ENCODE measurements around the gene CECR2. TPM values are rescaled to one million over a fixed set of nuclear protein-coding genes. Genes with fewer than 3 reads are reported as not detected.
"Not testable (repeated sequence)": the region's sequence is repeated elsewhere in the genome, so short reads cannot be mapped to it uniquely, and the experiment has no call there.

The CECR2 gene
- total RNA-seq, 1 experiment from 2014 or later: 111 TPM

GRCh38 chr22:17563936-17564391, 194.7 kb downstream of the CECR2 start:
- H3K4me1 Mint-ChIP-seq: peaks cover 22% of the 10 kb centered on the region
- no peak overlapping the region for H3K4me3 Mint-ChIP-seq
- H3K36me3 Mint-ChIP-seq: peaks cover 21% of the 10 kb centered on the region
- peaks cover 15% of the 10 kb centered on the region for H3K9me3 Mint-ChIP-seq
- DNase-seq (ENCODE audit: low spot score) (no peak), ATAC-seq (no peak)
- no peaks in the 10 kb centered on the region for H3K27me3 Mint-ChIP-seq (ENCODE audit: low read depth)
- ChIA-PET CTCF (interaction anchor here (1.2 to 1.4 kb wide), 2 partner anchors 24 to 392 kb away, joined by 3 to 4 read pairs; no protein-coding TSS in a partner anchor), POLR2A (no interaction called here)
- H3K27ac Mint-ChIP-seq: peak overlapping the region; percentile 90
- TF ChIP-seq MYBL2 (CRISPR knock-in tag; IDR thresholded peaks at IDR 0.05): no peak
- TF ChIP-seq FOXP1 (CRISPR knock-in tag; IDR thresholded peaks at IDR 0.05; ENCODE audit: borderline replicate concordance): no peak
- no peak for TF ChIP-seq CBFB (CRISPR knock-in tag; IDR thresholded peaks at IDR 0.05; ENCODE audit: low read depth)
- no peak for TF ChIP-seq PRRX2 (CRISPR knock-in tag; IDR thresholded peaks at IDR 0.05)

DNA sequence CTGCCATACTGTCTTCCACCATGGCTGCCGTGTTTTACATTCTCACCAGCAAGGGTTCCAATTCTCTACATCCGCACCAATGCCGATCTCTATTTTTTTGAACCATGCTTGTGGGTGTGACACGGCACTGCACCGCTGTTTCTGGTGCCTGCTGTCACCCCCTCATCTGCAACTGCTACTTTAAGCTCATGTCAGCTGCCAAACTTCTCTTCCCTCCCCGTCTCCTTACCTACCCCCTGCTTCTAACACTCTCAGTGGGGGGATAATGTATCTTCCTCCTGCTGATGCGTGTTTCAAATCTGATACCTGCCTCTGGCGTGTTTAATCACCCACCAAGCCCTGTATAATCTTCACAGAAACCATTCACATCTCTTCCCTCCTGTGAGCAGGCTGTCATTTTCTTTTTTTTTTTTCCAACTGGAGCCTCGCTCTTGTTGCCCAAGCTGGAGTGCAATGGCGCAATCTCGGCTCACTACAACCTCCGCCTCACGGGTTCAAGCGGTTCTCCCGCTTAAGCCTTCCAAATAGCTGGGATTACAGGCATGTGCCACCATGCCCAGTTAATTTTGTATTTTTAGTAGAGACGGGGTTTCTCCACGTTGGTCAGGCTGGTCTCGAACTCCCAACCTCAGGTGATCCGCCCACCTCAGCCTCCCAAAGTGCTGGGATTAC, 196.9 kb downstream of the CECR2 start:
- H3K27ac Mint-ChIP-seq: peak overlapping the region; percentile 12; the same call in 1 of the 2 replicates
- ChIA-PET POLR2A (interaction anchor here (0.7 kb wide), 1 partner anchor 291 kb away, joined by 4 read pairs; no protein-coding TSS in a partner anchor), CTCF (interaction anchor here (1.4 to 1.5 kb wide), 2 partner anchors 8 to 447 kb away, joined by 4 to 5 read pairs; no protein-coding TSS in a partner anchor)
- not testable (repeated sequence) for H3K27me3 Mint-ChIP-seq (ENCODE audit: low read depth); H3K9me3 Mint-ChIP-seq; H3K4me3 Mint-ChIP-seq; DNase-seq (ENCODE audit: low spot score); ATAC-seq; H3K36me3 Mint-ChIP-seq
- H3K4me1 Mint-ChIP-seq: peaks cover 43% of the 10 kb centered on the region

DNA sequence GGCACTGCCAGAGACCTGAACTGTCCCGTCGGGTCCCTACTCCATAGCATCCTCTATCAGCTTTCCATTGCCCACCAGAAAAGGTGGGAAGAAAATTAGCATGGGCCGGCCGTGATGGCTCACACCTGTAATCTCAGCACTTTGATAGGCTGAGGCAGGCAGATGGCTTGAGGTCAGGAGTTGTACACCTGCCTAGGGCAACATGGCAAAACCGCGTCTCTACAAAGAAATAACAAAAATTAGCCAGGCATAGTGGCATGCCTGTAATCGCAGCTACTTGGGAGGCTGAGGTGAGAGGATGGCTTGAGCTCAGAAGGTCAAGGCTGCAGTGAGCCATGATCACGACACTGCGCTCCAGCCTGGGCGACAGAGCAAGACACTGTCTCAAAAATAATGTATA, 197.5 kb downstream of the CECR2 start:
- DNase-seq (ENCODE audit: low spot score) (no peak), ATAC-seq (no peak)
- Mint-ChIP-seq H3K4me3 (no peak overlapping the region), H3K9me3 (no peaks in the 10 kb centered on the region), H3K27ac (peak overlapping the region; percentile 86), H3K27me3 (ENCODE audit: low read depth) (no peaks in the 10 kb centered on the region), H3K36me3 (peaks cover 3% of the 10 kb centered on the region; the same call in 1 of the 2 replicates), H3K4me1 (peaks cover 46% of the 10 kb centered on the region)
- CTCF ChIA-PET: interaction anchor here (1.4 to 1.5 kb wide), 2 partner anchors 9 to 447 kb away, joined by 4 to 5 read pairs; no protein-coding TSS in a partner anchor
- POLR2A ChIA-PET: interaction anchor here (0.7 kb wide), 1 partner anchor 292 kb away, joined by 4 read pairs; no protein-coding TSS in a partner anchor
- TF ChIP-seq ATF6 (CRISPR knock-in tag; IDR thresholded peaks at IDR 0.05) (no peak), SOX15 (CRISPR knock-in tag; IDR thresholded peaks at IDR 0.05) (no peak), ETV6 (CRISPR knock-in tag; IDR thresholded peaks at IDR 0.05) (no peak), RORB (CRISPR knock-in tag; IDR thresholded peaks at IDR 0.05) (no peak), ATF2 (CRISPR knock-in tag; IDR thresholded peaks at IDR 0.05; ENCODE audit: borderline replicate concordance, low read depth) (no peak), NR3C1 (CRISPR knock-in tag; conservative IDR thresholded peaks at IDR 0.05; ENCODE audit: low read depth) (no peak)

- ChIA-PET POLR2A (no interaction called here), CTCF (interaction anchor here (0.6 to 1.3 kb wide), 5 partner anchors 11 to 474 kb away, joined by 3 to 7 read pairs (median 3); no protein-coding TSS in a partner anchor)
- Mint-ChIP-seq H3K9me3 (no peaks in the 10 kb centered on the region), H3K27me3 (ENCODE audit: low read depth) (no peaks in the 10 kb centered on the region), H3K36me3 (no peaks in the 10 kb centered on the region), H3K27ac (peak overlapping the region; percentile 85), H3K4me3 (no peak overlapping the region), H3K4me1 (peaks cover 24% of the 10 kb centered on the region)
- DNase-seq (ENCODE audit: low spot score): no peak
- ATAC-seq: peak; percentile 12; the same call in 1 of the 2 replicates
- TF ChIP-seq IRF2 (CRISPR knock-in tag; IDR thresholded peaks at IDR 0.05; ENCODE audit: borderline replicate concordance, low read depth) (no peak), ZNF396 (CRISPR knock-in tag; IDR thresholded peaks at IDR 0.05; ENCODE audit: borderline replicate concordance) (no peak), SMAD4 (CRISPR knock-in tag; IDR thresholded peaks at IDR 0.05) (no peak), MYBL2 (CRISPR knock-in tag; IDR thresholded peaks at IDR 0.05) (no peak), SMAD3 (CRISPR knock-in tag; IDR thresholded peaks at IDR 0.05; ENCODE audit: borderline replicate concordance) (no peak), JUN (CRISPR knock-in tag; IDR thresholded peaks at IDR 0.05) (no peak), ETV6 (CRISPR knock-in tag; IDR thresholded peaks at IDR 0.05) (no peak), OVOL2 (CRISPR knock-in tag; IDR thresholded peaks at IDR 0.05; ENCODE audit: borderline replicate concordance) (no peak), ATF6 (CRISPR knock-in tag; IDR thresholded peaks at IDR 0.05) (no peak), ZNF671 (CRISPR knock-in tag; IDR thresholded peaks at IDR 0.05) (no peak), USF1 (CRISPR knock-in tag; IDR thresholded peaks at IDR 0.05) (no peak), ATF2 (CRISPR knock-in tag; IDR thresholded peaks at IDR 0.05; ENCODE audit: borderline replicate concordance, low read depth) (no peak)
These were observed 200.8 kb downstream of the CECR2 start for GRCh38 chr22:17569971-17570511.

Measured in WTC11 (cell line).